ENCODE data around the gene HEBP2.

HEBP2 gene

DNA sequence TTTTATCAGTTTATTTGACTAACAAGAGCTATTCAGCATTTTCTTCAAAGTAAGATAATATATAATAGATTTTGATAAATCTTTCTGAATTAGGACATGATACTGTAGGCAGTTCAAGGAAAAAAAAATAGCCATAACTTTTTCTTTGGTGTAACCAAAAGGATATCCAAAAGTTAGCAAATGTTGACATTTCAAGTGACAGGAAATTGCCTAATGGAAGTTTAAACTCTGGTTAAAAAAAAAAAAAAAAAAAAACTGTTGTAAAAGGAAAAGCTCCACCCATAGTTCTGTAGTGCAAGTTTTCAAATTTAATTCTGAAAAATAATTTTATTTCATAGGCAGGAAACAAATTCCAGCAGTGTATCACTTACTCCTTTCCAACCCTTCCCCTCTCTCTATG, 18.8 kb downstream of the HEBP2 start:
- in situ Hi-C loops (cut with MboI; ENCODE audit: low sequenced_read_pairs): no loop called here

GRCh38 chr6:138424004-138424904, 20.2 kb downstream of the HEBP2 start:
- in situ Hi-C loops (cut with MboI; ENCODE audit: low sequenced_read_pairs): no loop called here

- in situ Hi-C loops (cut with MboI; ENCODE audit: low sequenced_read_pairs): loop anchor here (25.0 kb wide), 1 partner anchor 337 kb away; the partner anchor contains the start of gene CCDC28A
Observed at GRCh38 chr6:138425256-138425655, 21.2 kb downstream of the HEBP2 start.

- in situ Hi-C loops (cut with MboI; ENCODE audit: low sequenced_read_pairs): loop anchor here (25.0 kb wide), 1 partner anchor 336 kb away; the partner anchor contains the start of gene CCDC28A
Observed at GRCh38 chr6:138426500-138427123, 22.6 kb downstream of the HEBP2 start.

DNA sequence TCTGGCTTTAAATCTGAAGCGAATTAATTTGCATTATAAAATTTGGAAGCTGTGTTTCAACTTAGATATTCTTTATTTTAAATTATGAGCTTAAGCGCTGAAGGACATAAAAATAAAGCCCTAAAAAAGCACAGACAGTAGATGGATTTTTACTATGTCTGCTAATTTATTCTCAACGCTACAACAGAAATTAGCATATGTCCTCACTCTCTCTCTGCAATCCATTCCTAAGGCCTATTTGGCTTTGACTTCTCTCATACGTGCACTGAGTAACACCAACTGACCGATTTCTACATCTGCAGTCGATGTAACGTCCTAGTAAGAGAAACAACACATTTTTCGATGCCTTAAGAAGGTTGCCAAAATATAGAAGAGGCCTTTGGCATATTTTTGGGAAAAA, 23.7 kb downstream of the HEBP2 start:
- in situ Hi-C loops (cut with MboI; ENCODE audit: low sequenced_read_pairs): loop anchor here (25.0 kb wide), 1 partner anchor 335 kb away; the partner anchor contains the start of gene CCDC28A

GRCh38 chr6:138428944-138429598, 25.0 kb downstream of the HEBP2 start:
- in situ Hi-C loops (cut with MboI; ENCODE audit: low sequenced_read_pairs): loop anchor here (25.0 kb wide), 1 partner anchor 333 kb away; the partner anchor contains the start of gene CCDC28A

- in situ Hi-C loops (cut with MboI; ENCODE audit: low sequenced_read_pairs): loop anchor here (5.0 to 25.0 kb wide), 2 partner anchors 78 to 333 kb away; partner anchors contain the start of gene CCDC28A
Observed at GRCh38 chr6:138429761-138430160, 25.7 kb downstream of the HEBP2 start.

DNA sequence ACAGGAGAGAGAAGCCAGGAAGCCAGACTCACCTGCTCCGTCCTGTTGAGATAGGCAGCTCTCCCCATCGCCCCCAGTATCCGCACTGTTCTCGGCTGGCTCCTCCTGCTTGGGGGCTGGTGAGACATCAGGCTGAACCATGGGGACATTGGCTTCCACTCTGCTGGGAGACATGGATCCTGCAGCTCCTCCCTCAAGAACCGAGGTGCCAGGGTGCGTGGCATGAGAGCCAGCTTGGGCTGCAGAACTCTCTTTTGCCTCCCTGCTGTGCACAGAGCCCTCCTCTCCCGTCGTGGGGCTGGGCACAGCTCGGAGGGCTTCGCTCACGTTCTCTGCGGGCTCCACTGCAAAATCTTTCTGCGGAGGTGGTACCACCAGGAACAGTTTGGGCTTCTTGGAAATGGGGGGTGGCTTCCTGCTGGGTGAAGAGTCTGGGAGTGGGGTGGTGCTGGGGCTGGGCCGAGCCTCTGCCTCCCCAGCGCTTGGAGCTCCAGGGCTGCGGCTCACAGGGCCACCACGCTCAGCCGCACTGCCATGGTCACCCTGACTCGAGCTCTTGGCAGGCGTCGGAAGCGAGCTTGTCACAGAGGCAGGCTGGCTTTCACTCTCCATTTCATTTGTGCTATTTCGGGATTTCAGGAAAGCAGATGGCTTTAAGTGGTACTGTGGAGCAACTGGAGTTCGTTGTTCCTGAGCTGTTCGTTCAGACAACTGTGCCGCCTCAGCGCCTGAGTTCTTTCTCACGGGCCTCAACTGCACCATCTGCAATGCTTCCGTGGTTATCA, 26.5 kb downstream of the HEBP2 start:
- in situ Hi-C loops (cut with MboI; ENCODE audit: low sequenced_read_pairs): loop anchor here (5.0 to 25.0 kb wide), 2 partner anchors 77 to 332 kb away; partner anchors contain the start of gene CCDC28A

DNA sequence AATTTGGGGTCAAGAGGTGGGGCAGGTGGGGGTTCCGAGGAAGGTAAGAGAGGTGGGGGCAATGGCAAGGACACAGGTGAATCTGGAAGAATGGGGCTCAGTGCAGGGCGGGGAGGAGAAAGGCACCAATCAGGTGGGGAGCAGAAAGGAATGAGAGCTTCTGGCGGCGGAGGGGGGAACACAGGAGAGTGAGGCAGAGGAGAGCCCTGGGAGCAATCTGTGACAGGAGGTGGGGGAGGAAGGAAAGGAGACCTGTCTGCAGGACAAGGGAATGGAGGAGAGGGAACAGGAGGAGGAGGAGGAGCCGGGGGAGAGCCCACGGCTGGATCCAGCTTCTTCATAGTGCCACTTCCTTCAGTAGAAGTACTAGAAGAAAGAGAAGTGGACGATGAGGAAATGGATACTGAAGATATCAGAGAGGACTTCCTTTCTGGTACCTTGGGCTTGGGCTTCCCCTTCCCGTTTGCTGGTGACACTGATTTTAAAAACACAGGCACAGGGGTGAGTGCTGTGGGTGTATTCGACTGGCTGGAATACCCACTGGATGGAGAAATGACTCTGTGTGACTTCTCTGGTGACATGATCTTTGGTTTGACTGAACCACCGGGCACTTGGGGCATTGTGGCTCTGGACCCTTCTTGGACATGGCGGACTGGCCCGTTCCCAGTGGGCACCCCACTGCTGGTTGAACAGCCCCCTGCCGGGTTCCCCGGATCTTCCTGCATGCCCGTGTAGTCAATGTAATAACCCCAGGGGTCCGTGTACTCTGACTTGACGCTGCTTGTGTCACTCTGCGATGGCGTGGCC, 27.4 kb downstream of the HEBP2 start:
- in situ Hi-C loops (cut with MboI; ENCODE audit: low sequenced_read_pairs): loop anchor here (5.0 to 25.0 kb wide), 2 partner anchors 76 to 331 kb away; partner anchors contain the start of gene CCDC28A

DNA sequence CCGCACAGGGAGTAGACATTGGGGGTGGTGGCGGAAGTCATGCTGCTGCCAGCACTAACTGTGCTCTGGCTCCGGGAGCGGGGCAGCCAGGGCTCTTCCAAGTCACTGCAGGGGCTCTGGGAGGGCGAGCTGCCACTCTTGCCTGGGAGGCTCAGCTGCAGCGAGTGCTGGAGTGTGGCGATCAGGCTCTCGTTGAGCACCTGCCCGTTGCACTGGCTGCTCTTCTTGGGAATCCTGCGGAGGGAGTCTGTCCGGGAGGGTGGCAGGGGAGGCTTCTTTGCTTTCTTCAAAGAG, 28.0 kb downstream of the HEBP2 start:
- in situ Hi-C loops (cut with MboI; ENCODE audit: low sequenced_read_pairs): loop anchor here (5.0 to 25.0 kb wide), 2 partner anchors 75 to 330 kb away; partner anchors contain the start of gene CCDC28A

DNA sequence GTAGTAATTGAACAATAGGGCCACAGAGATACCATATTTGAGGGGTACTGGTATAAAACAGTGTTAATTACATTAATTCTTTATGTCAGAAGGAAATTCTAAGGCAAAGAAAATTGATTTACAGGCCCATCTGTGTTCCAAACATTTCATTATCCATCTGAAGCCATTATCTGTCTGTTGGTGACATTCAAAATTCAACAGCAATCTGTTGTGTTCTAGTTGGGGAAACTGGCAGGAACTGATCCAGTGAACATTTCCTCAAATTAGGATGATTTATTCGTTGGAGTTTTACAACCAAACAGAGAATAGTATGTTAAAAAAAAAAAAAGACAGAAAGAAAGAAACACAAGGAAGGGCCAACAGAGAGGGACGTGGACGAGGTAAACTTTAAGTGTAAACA, 30.1 kb downstream of the HEBP2 start:
- in situ Hi-C loops (cut with MboI; ENCODE audit: low sequenced_read_pairs): loop anchor here (5.0 to 25.0 kb wide), 2 partner anchors 73 to 328 kb away; partner anchors contain the start of gene CCDC28A

- in situ Hi-C loops (cut with MboI; ENCODE audit: low sequenced_read_pairs): loop anchor here (5.0 to 25.0 kb wide), 2 partner anchors 72 to 327 kb away; partner anchors contain the start of gene CCDC28A
Observed at GRCh38 chr6:138434925-138435324, 30.9 kb downstream of the HEBP2 start.

- in situ Hi-C loops (cut with MboI; ENCODE audit: low sequenced_read_pairs): loop anchor here (25.0 kb wide), 1 partner anchor 323 kb away; the partner anchor contains the start of gene CCDC28A
Observed at GRCh38 chr6:138439546-138439945, 35.5 kb downstream of the HEBP2 start.

DNA sequence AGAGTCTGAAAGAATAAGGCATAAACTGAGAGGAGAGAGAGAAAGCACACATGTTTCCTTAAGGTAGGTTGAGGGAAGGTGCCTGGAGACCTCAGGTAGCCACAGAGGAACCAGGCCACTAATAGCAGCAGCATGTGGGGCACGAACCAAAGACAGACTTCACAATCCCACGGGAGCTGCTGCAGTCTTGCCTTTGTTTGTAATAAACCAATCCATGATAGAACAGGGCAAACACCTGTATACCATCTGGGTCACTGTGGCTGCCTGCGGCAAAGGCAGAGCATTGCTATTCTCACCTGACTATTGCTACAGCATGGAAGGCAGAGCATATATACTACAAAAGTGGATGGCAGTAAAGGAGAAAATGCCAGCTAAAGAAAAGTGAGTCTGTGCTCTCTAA, 36.3 kb downstream of the HEBP2 start:
- in situ Hi-C loops (cut with MboI; ENCODE audit: low sequenced_read_pairs): loop anchor here (25.0 kb wide), 1 partner anchor 322 kb away; the partner anchor contains the start of gene CCDC28A

DNA sequence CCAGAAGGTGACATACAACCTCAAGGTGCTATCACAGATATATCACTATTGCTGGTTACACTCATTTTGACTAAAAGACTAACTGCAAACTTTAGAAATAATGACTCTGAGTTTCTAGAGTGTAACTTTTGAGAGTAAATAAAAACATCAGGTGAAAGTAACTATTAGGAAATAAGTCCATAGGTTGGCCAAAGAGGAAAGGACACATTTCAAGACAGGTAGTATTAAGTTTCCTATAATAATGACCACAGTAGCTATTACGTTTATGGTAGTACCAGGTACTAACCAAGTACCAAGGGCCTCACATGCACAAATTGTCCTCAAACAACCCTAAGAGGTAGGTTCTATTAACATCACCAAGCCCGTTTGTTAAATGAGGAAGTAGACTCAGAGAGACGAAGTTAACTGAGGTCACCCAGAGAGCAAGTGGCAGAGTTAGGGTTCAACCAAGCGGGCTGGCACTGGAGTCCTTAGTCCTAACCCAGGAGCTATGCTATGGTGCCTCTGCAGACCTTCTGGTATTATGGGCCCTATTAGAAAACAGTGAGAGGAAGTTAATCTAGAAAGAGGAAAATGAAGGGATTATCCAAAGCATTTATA, 36.8 kb downstream of the HEBP2 start:
- in situ Hi-C loops (cut with MboI; ENCODE audit: low sequenced_read_pairs): loop anchor here (25.0 kb wide), 1 partner anchor 321 kb away; the partner anchor contains the start of gene CCDC28A

GRCh38 chr6:138441965-138442364, 37.9 kb downstream of the HEBP2 start:
- in situ Hi-C loops (cut with MboI; ENCODE audit: low sequenced_read_pairs): loop anchor here (25.0 kb wide), 1 partner anchor 320 kb away; the partner anchor contains the start of gene CCDC28A

DNA sequence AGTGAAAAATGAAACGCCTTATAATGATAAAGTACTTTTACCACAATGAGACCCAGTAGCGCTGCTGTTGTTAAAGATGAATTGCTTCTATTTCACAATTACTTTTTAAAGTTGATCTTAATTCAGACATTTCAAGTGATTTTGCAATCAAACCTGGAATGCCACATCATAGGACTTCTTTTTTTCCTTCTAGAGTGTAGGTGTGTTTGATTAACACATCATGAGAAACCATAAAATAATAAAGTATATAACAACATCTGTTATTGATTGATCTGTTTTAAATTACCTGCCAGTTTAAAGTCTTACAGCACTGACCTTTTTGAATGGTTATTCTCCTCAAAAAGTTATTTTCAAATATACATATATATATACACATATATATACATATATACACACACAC, 38.6 kb downstream of the HEBP2 start:
- in situ Hi-C loops (cut with MboI; ENCODE audit: low sequenced_read_pairs): loop anchor here (25.0 kb wide), 1 partner anchor 320 kb away; the partner anchor contains the start of gene CCDC28A

GRCh38 chr6:138443979-138444378, 40.0 kb downstream of the HEBP2 start:
- in situ Hi-C loops (cut with MboI; ENCODE audit: low sequenced_read_pairs): loop anchor here (25.0 kb wide), 1 partner anchor 318 kb away; the partner anchor contains the start of gene CCDC28A
